GM23338 (cell line): ENCODE results near the gene INSL3. TPM values are rescaled to one million over a fixed set of nuclear protein-coding genes. Genes with fewer than 3 reads are reported as not detected.

Source experiments
- ATAC-seq: fragments of 200-7000 bp; cut with Tn5 transposase; 3 replicates; pipeline ENCODE4 v1.9.1; 2020
- DNase-seq: peaks from one replicate; pipeline ENCODE4 v3.0.0-alpha.2; 2015; ENCODE audit warnings: low spot score
- H2AFZ ChIP-seq: fragments of 200-600 bp; sonication (generic); 2 replicates; pipeline ENCODE4 v1.8.0; 2016; ENCODE audit warnings: antibody characterized with exemption, mild to moderate bottlenecking, moderate library complexity
- H3F3A ChIP-seq: fragments of 200-600 bp; sonication (generic); replicated peaks from 2 replicates; pipeline ENCODE4 v1.8.0; 2017; ENCODE audit warnings: antibody characterized with exemption, mixed run types, low read depth
- H3K27ac ChIP-seq: fragments of 200-600 bp; sonication (generic); 2 replicates; pipeline ENCODE4 v1.6.1; 2016; ENCODE audit warnings: low read depth
- H3K27me3 ChIP-seq: fragments of 200-600 bp; sonication (generic); 2 replicates; pipeline ENCODE4 v1.8.0; 2016; ENCODE audit warnings: mild to moderate bottlenecking, mixed run types, moderate library complexity; ENCODE audit not compliant: insufficient read depth
- H3K36me3 ChIP-seq: fragments of 200-600 bp; sonication (generic); 2 replicates; pipeline ENCODE4 v1.8.0; 2016; ENCODE audit warnings: mild to moderate bottlenecking; ENCODE audit not compliant: insufficient read depth
- H3K4me1 ChIP-seq: fragments of 200-600 bp; sonication (generic); 2 replicates; pipeline ENCODE4 v1.8.0; 2016; ENCODE audit warnings: mild to moderate bottlenecking, moderate library complexity; ENCODE audit not compliant: insufficient read depth
- H3K4me2 ChIP-seq: fragments of 200-600 bp; sonication (generic); 2 replicates; pipeline ENCODE4 v1.7.1; 2017; ENCODE audit warnings: mixed run types
- H3K4me3 ChIP-seq: fragments of 200-600 bp; sonication (generic); 2 replicates; pipeline ENCODE4 v1.6.1; 2016; ENCODE audit warnings: mixed run types
- H3K79me2 ChIP-seq: fragments of 200-600 bp; sonication (generic); replicated peaks from 2 replicates; pipeline ENCODE4 v1.8.0; 2017; ENCODE audit warnings: mild to moderate bottlenecking; ENCODE audit not compliant: insufficient read depth
- H3K9me2 ChIP-seq: fragments of 200-600 bp; sonication (generic); 2 replicates; pipeline ENCODE4 v1.8.0; 2017; ENCODE audit not compliant: insufficient read depth
- H4K20me1 ChIP-seq: fragments of 200-600 bp; sonication (generic); replicated peaks from 2 replicates; pipeline ENCODE4 v1.8.0; 2017; ENCODE audit warnings: mild to moderate bottlenecking; ENCODE audit not compliant: insufficient read depth
- H3K27ac Mint-ChIP-seq: 2 replicates; pipeline ENCODE4 v1.8.0; 2020; ENCODE audit warnings: inconsistent platforms, mild to moderate bottlenecking, moderate library complexity, mixed read lengths
- H3K27me3 Mint-ChIP-seq: 3 replicates; pipeline ENCODE4 v1.8.0; 2022; ENCODE audit warnings: low read depth, mild to moderate bottlenecking, moderate library complexity, mixed read lengths, inconsistent platforms; ENCODE audit not compliant: insufficient read depth, poor library complexity
- H3K36me3 Mint-ChIP-seq: 3 replicates; pipeline ENCODE4 v1.8.0; 2021; ENCODE audit warnings: low read depth, mild to moderate bottlenecking, inconsistent platforms, moderate library complexity, mixed read lengths
- H3K4me1 Mint-ChIP-seq: 3 replicates; pipeline ENCODE4 v1.8.0; 2020; ENCODE audit warnings: mild to moderate bottlenecking, inconsistent platforms, mixed read lengths
- H3K4me3 Mint-ChIP-seq: 3 replicates; pipeline ENCODE4 v1.8.0; 2021; ENCODE audit warnings: moderate library complexity, mild to moderate bottlenecking, inconsistent platforms, mixed read lengths
- H3K9me3 Mint-ChIP-seq: 3 replicates; pipeline ENCODE4 v1.8.0; 2020; ENCODE audit warnings: moderate library complexity, mild to moderate bottlenecking, inconsistent platforms, mixed read lengths
- CREB1 ChIP-seq: fragments of 250-450 bp; sonication (Bioruptor Pico); IDR thresholded peaks from 2 replicates; pipeline ENCODE4 v1.5.0; 2020; ENCODE audit warnings: low read depth, mild to moderate bottlenecking, moderate library complexity
- EZH2phosphoT487 ChIP-seq: fragments of 200-600 bp; sonication (generic); IDR thresholded peaks from one replicate; pipeline ENCODE4 v1.8.1; 2018; ENCODE audit warnings: antibody characterized with exemption; ENCODE audit not compliant: unreplicated experiment
- NANOG ChIP-seq: IDR thresholded peaks from 2 replicates; pipeline ENCODE4 v1.6.1; 2016; ENCODE audit warnings: antibody characterized with exemption, borderline replicate concordance
- POLR2AphosphoS5 ChIP-seq: IDR thresholded peaks from 2 replicates; pipeline ENCODE4 v1.6.1; 2016; ENCODE audit warnings: antibody characterized with exemption, low read depth
- STAT1 ChIP-seq: IDR thresholded peaks from one replicate; pipeline ENCODE4 v1.6.1; 2016; ENCODE audit warnings: antibody characterized with exemption; ENCODE audit not compliant: unreplicated experiment
- ZNF114 ChIP-seq: fragments of 250-450 bp; sonication (Bioruptor Pico); IDR thresholded peaks from 2 replicates; pipeline ENCODE4 v1.5.0; 2020; ENCODE audit warnings: mild to moderate bottlenecking, moderate library complexity
- ZNF331 ChIP-seq: fragments of 250-450 bp; sonication (Bioruptor Pico); IDR thresholded peaks from 2 replicates; pipeline ENCODE4 v1.5.0; 2020; ENCODE audit warnings: low read depth, mild to moderate bottlenecking, moderate library complexity
- polyA plus RNA-seq: library from polyadenylated mRNA; unstranded; fragments of >200 nt; fragmentation: Nextera tagmentation; extraction: Ambion mirVana; gene quantifications from 2 replicates; pipeline ENCODE4 v1.2.1, GENCODE V29; 2016
- total RNA-seq: library from RNA; depleted of rRNA; stranded (reverse); fragments of >200 nt; shearing (Covaris generic); gene quantifications from 2 replicates; pipeline ENCODE4 v1.2.3, GENCODE V29; 2014
- TF ChIP-seq, protein P1 (sequence below): fragments of 250-450 bp; sonication (Bioruptor Pico); IDR thresholded peaks from 2 replicates; pipeline ENCODE4 v1.5.0; 2020; ENCODE audit warnings: mild to moderate bottlenecking, moderate library complexity
- TF ChIP-seq, protein P2 (sequence below): IDR thresholded peaks from one replicate; pipeline ENCODE4 v1.6.1; 2018; ENCODE audit warnings: antibody characterized with exemption; ENCODE audit not compliant: unreplicated experiment
- TF ChIP-seq, protein P3 (sequence below), 2 experiments: fragments of 200-600 bp in 1 of 2; sonication (generic) in 1 of 2; conservative IDR thresholded peaks; 2 replicates each; pipeline versions ENCODE4 v1.5.1 to v1.6.1; 2016 to 2017; ENCODE audit warnings: antibody characterized with exemption in 2 of 2, low read depth in 2 of 2, mild to moderate bottlenecking in 2 of 2, moderate library complexity in 1 of 2

Gene INSL3
- total and polyA plus RNA-seq, 2 experiments from 2014 or later, result 0.76 TPM; not detected in 1

DNA sequence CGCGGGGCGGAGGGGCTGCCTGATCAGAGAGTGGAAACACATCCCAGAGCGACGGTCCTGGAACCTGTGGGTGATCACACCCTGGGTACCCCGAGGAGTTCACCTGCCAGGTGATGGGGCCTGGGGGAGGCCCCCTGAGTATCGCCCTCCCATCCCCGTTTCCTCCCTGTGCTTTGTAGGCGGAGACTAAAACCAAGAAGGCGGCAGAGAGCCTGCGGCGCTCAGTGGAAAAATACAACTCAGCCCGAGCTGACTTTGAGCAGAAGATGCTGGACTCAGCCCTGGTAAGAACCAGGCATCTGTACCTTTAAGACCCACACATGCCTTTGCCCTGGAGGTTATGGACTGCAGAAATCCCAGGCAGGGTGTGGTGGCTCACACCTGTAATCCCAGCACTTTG is 50.7 kb downstream of the INSL3 start (continued):
- TF ChIP-seq, protein P1, sequence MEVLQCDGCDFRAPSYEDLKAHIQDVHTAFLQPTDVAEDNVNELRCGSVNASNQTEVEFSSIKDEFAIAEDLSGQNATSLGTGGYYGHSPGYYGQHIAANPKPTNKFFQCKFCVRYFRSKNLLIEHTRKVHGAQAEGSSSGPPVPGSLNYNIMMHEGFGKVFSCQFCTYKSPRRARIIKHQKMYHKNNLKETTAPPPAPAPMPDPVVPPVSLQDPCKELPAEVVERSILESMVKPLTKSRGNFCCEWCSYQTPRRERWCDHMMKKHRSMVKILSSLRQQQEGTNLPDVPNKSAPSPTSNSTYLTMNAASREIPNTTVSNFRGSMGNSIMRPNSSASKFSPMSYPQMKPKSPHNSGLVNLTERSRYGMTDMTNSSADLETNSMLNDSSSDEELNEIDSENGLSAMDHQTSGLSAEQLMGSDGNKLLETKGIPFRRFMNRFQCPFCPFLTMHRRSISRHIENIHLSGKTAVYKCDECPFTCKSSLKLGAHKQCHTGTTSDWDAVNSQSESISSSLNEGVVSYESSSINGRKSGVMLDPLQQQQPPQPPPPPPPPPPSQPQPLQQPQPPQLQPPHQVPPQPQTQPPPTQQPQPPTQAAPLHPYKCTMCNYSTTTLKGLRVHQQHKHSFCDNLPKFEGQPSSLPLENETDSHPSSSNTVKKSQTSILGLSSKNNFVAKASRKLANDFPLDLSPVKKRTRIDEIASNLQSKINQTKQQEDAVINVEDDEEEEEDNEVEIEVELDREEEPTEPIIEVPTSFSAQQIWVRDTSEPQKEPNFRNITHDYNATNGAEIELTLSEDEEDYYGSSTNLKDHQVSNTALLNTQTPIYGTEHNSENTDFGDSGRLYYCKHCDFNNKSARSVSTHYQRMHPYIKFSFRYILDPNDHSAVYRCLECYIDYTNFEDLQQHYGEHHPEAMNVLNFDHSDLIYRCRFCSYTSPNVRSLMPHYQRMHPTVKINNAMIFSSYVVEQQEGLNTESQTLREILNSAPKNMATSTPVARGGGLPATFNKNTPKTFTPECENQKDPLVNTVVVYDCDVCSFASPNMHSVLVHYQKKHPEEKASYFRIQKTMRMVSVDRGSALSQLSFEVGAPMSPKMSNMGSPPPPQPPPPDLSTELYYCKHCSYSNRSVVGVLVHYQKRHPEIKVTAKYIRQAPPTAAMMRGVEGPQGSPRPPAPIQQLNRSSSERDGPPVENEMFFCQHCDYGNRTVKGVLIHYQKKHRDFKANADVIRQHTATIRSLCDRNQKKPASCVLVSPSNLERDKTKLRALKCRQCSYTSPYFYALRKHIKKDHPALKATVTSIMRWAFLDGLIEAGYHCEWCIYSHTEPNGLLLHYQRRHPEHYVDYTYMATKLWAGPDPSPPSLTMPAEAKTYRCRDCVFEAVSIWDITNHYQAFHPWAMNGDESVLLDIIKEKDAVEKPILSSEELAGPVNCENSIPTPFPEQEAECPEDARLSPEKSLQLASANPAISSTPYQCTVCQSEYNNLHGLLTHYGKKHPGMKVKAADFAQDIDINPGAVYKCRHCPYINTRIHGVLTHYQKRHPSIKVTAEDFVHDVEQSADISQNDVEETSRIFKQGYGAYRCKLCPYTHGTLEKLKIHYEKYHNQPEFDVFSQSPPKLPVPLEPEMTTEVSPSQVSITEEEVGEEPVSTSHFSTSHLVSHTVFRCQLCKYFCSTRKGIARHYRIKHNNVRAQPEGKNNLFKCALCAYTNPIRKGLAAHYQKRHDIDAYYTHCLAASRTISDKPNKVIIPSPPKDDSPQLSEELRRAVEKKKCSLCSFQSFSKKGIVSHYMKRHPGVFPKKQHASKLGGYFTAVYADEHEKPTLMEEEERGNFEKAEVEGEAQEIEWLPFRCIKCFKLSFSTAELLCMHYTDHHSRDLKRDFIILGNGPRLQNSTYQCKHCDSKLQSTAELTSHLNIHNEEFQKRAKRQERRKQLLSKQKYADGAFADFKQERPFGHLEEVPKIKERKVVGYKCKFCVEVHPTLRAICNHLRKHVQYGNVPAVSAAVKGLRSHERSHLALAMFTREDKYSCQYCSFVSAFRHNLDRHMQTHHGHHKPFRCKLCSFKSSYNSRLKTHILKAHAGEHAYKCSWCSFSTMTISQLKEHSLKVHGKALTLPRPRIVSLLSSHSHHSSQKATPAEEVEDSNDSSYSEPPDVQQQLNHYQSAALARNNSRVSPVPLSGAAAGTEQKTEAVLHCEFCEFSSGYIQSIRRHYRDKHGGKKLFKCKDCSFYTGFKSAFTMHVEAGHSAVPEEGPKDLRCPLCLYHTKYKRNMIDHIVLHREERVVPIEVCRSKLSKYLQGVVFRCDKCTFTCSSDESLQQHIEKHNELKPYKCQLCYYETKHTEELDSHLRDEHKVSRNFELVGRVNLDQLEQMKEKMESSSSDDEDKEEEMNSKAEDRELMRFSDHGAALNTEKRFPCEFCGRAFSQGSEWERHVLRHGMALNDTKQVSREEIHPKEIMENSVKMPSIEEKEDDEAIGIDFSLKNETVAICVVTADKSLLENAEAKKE, result no peak
- no peak for TF ChIP-seq ZNF114 (CRISPR knock-in tag)
- TF ChIP-seq, protein P2, sequence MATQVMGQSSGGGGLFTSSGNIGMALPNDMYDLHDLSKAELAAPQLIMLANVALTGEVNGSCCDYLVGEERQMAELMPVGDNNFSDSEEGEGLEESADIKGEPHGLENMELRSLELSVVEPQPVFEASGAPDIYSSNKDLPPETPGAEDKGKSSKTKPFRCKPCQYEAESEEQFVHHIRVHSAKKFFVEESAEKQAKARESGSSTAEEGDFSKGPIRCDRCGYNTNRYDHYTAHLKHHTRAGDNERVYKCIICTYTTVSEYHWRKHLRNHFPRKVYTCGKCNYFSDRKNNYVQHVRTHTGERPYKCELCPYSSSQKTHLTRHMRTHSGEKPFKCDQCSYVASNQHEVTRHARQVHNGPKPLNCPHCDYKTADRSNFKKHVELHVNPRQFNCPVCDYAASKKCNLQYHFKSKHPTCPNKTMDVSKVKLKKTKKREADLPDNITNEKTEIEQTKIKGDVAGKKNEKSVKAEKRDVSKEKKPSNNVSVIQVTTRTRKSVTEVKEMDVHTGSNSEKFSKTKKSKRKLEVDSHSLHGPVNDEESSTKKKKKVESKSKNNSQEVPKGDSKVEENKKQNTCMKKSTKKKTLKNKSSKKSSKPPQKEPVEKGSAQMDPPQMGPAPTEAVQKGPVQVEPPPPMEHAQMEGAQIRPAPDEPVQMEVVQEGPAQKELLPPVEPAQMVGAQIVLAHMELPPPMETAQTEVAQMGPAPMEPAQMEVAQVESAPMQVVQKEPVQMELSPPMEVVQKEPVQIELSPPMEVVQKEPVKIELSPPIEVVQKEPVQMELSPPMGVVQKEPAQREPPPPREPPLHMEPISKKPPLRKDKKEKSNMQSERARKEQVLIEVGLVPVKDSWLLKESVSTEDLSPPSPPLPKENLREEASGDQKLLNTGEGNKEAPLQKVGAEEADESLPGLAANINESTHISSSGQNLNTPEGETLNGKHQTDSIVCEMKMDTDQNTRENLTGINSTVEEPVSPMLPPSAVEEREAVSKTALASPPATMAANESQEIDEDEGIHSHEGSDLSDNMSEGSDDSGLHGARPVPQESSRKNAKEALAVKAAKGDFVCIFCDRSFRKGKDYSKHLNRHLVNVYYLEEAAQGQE, result no peak
- TF ChIP-seq ZNF331, result no peak
- TF ChIP-seq EZH2phosphoT487, result no peak

DNA sequence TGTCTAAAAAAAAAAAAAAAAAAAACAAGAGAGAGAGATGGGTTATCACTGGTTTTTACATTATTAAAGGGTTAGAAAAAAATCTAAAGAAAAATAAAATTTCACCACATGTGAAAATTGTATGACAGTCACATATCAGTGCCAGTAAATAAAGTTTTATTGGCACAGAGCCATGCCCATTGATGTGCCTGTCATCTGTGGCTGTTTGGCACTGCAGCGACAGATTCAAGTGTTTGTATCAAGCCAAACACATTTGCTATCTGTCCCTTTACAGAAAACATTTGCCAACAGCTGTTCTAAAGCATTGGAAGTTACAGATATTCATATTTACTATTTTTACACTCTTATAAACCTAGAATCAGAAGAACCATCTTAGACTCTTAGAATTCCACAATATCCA is 53.8 kb downstream of the INSL3 start:
- Histone ChIP-seq H3F3A (no peaks in the 10 kb centered on the region), H3K27ac (no peak overlapping the region), H4K20me1 (no peaks in the 10 kb centered on the region; the same call in 1 of the 2 replicates), H3K36me3 (no peaks in the 10 kb centered on the region), H2AFZ (no peak overlapping the region), H3K4me2 (no peak overlapping the region), H3K27me3 (no peaks in the 10 kb centered on the region), H3K9me2 (no peaks in the 10 kb centered on the region), H3K4me1 (no peaks in the 10 kb centered on the region), H3K79me2 (no peaks in the 10 kb centered on the region), H3K4me3 (no peak overlapping the region)
- DNase-seq, result no peak
- H3K27ac Mint-ChIP-seq, result no peak overlapping the region
- peaks cover 9% of the 10 kb centered on the region for H3K27me3 Mint-ChIP-seq
- peaks cover 3% of the 10 kb centered on the region; the same call in 2 of the 3 replicates for H3K4me1 Mint-ChIP-seq
- no peaks in the 10 kb centered on the region for H3K9me3 Mint-ChIP-seq
- no peak for ATAC-seq
- no peak overlapping the region for H3K4me3 Mint-ChIP-seq
- peaks cover 6% of the 10 kb centered on the region for H3K36me3 Mint-ChIP-seq
- TF ChIP-seq POLR2AphosphoS5, result no peak
- TF ChIP-seq, protein P3, sequence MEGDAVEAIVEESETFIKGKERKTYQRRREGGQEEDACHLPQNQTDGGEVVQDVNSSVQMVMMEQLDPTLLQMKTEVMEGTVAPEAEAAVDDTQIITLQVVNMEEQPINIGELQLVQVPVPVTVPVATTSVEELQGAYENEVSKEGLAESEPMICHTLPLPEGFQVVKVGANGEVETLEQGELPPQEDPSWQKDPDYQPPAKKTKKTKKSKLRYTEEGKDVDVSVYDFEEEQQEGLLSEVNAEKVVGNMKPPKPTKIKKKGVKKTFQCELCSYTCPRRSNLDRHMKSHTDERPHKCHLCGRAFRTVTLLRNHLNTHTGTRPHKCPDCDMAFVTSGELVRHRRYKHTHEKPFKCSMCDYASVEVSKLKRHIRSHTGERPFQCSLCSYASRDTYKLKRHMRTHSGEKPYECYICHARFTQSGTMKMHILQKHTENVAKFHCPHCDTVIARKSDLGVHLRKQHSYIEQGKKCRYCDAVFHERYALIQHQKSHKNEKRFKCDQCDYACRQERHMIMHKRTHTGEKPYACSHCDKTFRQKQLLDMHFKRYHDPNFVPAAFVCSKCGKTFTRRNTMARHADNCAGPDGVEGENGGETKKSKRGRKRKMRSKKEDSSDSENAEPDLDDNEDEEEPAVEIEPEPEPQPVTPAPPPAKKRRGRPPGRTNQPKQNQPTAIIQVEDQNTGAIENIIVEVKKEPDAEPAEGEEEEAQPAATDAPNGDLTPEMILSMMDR (conservative IDR thresholded peaks at IDR 0.05; ENCODE audit: low read depth in 2 of 2), result no peak
- TF ChIP-seq STAT1, result no peak
- no peak for TF ChIP-seq ZNF114 (CRISPR knock-in tag)
- TF ChIP-seq CREB1, result no peak
- no peak for TF ChIP-seq NANOG
- TF ChIP-seq EZH2phosphoT487, result no peak
